NCI-H2107 treated with DMSO at 0.1 percent for 48 hours (cell line): ENCODE results near the gene KCNMA1.
"Not testable (repeated sequence)": the region's sequence is repeated elsewhere in the genome, so short reads cannot be mapped to it uniquely, and the experiment has no call there.

ENCODE experiments used
- DNase-seq: peaks from one replicate; lab custom pipeline; 2025; ENCODE audit not compliant: unreplicated experiment; lab: John Stamatoyannopoulos, UW

The KCNMA1 gene

DNA sequence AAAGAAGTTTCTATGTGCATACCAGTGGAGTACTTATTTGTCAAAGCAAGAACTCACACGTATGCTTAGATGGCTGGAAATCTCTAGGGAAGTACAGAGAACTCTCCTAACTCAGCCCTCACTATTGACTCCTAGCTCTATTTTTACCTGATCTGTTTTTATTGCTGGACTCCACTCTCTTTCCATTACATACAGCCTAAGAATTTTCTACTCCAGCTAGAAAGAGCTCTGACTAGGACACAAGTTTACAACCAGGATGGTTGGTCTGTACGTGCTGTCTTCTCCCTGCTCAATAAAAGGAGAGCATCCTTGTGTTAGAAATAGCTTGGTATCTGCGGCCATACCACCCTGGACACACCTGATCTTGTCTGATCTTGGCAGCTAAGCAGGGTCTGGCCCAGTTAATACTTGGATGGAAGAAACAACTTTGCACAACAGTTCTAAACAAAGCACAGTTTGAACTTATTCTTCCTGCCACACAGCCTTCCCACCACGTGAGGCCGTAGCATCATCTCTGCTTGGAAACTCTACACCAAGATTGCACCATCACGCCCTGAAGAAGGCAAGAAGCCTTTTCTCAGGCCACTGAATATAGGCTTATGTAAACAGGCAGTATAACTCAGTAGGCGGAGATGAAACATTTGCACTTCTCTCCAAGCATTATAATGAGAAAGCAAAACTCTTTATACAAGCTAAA, 50.7 kb downstream of the KCNMA1 start:
- DNase-seq, result no peak

DNA sequence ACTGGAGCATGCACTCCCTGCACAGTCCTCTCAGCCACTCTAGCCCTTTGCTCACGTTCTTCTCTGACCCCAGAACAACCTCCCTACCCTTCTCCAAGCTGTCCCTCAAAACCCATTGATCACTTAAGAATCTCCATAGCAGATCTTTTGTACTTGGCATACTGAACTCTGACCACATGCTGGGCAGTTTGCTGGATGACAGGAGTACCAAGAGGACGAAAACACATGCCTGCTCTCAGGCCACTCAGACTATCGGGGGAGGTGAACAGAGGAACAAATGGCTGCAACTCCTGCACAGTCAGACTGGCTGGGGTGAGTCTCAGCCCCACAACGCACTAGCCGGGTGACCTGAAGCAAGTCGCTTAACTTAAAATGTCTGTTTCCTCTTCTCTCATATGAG, 52.7 kb downstream of the KCNMA1 start:
- DNase-seq, result no peak

DNA sequence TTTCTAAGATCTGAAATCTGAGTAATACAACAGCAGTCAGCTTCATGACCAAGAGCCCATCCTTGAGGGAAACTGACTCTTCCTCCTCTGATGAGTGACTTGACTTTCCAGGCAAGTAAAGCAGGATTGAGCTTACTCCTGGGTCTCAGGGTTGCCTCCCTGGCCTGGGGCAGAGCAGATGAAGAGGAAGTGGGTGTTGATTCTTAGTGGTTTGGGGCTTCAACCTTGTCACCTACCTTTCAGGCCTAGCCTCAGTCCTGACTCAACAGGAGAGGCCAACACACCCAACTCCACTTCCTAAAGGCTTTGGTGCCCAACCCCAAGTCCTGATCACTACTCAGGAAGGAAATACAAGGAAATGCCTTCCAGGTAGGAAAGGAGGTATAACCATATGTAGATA, 54.1 kb downstream of the KCNMA1 start:
- no peak for DNase-seq

DNA sequence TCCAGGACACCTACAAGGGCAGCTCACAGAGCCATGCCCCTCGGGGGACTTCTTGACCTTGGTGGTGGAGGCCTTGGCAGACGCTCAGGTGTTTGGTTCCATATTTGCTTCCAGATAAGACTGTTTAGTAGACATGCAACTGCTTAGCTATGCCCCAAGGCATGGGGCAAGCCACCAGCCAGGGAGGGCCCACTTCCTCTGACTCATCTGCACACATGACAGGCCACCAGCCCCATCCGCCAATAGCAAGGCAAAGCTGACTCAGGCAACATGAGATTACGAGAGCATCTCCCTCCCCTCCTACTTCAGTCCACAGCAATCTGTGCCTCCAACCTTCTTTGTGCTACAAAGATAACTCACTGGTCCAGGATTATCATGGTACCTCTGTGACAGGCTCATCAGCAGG, 54.9 kb downstream of the KCNMA1 start:
- DNase-seq, result no peak

DNA sequence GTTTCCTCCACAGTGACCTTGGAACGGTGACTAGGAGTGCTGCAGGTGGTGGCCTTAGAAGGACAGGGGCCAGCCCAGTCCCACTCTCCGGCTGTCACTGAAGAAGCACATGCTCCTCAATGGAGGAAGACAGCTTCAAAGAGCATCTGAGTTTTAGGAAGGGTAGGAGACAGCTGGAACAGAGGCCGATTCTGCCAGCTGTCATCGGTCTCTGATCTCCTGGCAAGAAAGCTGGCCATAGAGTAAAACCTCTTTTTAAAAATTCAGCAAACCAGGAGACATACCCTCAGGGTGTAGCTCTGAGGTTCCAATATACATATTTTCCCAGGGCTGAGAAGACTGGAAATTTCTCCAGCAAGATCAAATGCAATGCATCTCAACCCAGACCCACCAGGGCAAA, 55.9 kb downstream of the KCNMA1 start:
- no peak for DNase-seq

DNA sequence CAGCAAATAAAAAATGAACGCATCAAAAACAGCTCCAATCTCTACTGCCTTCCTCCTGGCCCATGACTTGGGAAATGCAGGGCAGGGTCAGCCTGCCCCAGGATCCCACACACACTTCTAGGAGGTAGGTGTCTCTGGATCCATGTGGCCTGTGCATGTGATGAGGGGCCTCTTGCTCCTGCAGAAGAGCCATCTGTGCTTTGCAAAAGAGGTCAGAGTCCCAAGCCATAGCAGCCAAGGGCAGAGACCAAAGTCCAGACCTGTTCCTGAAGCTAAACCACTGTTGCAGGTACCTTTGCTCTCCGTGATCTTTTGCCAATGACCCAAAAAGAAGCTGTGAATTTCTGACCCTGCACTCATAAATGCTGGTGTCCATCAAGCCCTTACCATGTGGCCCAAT, 57.1 kb downstream of the KCNMA1 start:
- no peak for DNase-seq

DNA sequence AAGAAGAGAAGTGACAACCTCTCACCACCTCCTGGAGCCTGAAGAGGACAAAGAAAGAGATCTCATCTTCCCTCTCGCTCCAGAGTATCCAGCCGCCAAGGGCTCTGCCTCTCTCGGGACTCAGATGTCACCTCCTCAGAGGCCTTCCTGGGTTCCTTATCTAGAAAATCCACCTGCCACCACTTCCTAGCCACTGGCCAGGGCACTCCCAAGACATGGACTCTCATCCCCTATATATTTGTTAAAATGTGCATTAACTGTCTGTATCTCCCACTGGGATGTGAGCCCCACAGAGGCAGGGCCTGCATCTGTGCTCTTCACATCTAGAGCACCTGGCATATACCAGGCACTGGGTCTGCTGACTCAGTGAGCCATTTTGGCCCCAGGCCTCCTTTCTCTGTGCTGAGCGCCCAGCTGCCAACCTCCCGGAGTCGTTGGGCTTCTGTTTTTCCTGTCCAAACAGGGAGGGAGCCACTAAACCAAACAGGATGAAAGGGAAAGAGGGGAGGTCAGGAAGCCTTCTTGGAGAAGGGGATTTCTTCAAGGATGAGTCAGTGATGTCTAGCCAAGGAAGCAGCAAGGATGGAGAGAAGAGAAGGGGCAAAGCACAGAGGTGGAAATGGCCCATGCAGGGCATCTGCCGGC, 58.9 kb downstream of the KCNMA1 start:
- DNase-seq, result no peak

DNA sequence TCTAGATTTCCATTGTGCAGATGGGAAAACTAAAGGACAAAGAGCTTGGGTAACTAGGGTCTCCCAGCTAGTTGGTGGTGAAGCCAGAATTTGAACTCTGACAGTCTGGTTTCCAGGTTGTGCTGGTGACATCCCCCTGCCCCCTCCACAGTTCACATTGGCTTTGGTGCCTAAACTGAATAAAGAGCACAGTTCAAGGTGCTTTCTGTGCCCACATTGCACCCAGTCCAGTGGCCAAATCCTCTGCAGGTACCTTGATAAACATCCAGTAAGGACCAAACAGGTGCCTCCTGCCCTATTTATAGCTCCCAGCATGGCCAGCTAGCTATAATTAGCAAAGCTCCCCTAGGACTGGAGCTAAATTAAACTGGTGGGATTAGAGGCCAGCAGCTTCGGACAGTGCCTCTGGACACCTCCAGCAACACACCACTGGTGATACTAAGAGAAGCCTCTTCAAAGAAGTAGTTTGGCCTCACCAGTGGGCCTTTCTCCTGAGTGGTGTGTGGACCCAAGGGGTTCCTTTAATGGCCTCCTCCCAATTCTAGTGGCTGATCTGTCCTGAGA, 59.9 kb downstream of the KCNMA1 start:
- DNase-seq, result no peak

DNA sequence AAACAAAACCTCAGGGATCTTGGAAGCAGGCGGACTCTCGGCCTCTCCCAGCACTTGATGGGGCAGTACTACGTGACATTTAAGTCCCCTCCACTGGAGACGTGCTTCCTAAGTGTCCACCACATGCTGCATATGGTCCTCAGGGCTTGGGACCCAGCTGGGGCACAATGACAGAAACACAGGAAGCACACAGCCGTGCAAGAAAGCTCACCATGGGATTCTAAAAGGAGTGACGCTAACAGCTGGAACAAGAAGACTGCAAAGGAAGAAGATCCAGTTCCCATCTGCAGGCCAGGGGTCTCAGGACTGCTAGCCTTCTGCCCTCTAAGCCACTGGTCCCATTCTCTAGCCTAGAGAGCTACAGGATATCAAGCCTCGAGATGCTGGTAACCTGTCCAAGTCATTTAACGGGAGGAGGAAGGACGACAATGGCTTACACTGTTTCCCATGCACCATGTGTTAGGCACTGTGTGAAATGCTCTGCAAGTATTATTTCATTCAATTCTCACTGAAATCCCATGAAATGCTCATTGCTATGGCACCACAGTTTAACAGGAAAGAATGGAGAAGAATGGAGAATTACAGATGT, 61.1 kb downstream of the KCNMA1 start:
- DNase-seq, result no peak

DNA sequence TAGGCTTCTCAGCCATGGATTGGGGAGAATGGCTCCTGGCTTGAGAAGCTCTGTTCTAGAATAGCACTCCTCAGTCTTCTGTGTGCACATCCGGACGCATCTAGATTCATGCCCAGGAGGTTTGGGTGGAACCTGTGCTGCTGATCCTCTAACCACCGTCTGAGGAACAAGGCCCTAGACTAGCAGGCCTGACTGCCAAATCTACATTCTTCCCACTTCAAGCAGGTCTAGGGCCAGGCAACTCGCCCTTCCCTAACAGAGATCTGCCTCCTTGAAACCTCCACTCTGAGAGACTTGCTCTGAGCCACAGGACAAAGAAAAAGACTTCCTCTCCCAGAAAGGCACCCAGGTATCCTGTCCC, 61.6 kb downstream of the KCNMA1 start:
- DNase-seq, result no peak

DNA sequence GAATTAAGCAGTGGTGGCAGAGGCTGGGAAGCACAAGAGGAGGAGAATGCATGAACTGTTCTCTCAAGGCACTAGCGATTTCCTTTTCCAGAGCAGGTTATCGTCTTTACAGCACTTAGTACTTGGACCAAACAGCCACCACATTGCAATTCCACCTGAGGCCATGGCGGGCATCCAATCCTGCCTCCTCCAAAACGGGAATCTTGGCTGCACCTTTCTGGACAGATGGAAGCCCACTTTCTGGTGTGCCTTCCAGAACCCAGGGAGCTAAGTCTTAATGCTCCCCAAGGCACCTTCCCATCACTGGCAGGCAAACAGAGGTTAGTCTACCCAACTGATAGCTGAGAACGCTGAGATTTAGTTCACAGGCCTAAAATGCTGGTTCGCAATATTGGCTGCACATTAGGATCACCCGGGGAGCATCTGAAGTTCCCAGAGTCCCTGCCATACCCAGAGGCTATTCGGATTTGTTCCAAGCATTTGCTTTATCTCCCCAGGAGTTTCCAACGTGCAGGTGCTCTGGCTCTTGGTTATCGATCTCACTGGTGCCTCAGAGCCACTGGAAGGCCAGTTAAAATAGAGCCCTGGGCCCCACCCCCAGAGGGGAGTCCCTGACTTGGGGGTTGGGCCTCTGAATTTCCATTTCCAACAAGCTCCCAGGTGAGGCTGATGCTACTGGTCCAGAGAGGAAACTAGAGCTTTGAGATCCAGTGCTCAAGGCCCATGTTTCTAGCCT, 62.2 kb downstream of the KCNMA1 start:
- no peak for DNase-seq

DNA sequence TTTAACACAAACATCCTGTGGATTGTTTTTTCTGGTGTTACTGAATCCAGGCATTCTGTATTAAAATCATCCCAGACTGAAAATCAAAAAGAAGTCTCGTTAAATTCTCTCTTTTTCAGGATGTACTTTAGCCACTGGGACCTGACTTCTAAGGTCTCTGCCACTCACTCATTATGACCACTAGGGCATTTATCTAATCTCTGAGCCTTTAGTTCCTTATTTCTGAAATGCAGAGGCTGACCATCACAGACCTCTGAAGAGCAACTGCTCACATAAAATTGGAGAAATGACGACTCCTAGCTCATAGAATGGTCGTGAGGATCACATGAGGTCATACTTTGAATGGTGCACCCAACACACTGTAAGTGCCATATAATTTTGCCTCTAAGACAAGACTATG, 63.2 kb downstream of the KCNMA1 start:
- no peak for DNase-seq

DNA sequence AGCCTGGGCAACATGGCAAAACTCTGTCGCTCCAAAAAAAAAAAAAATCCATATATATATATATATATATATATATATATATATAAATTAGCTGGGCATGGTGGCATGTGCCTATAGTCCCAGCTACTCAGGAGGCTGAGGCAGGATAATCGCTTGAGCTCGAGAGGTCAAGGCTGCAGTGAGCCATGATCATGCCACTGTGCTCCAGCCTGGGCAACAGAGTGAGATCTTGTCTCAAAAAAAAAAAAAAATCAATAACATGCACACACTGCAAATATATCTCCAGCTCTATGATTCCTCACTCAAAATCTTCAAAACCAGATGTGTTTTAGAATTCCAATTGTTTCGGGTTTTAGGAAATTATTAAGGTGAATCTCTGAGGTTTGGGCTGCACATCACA, 65.1 kb downstream of the KCNMA1 start:
- not testable (repeated sequence) for DNase-seq

DNA sequence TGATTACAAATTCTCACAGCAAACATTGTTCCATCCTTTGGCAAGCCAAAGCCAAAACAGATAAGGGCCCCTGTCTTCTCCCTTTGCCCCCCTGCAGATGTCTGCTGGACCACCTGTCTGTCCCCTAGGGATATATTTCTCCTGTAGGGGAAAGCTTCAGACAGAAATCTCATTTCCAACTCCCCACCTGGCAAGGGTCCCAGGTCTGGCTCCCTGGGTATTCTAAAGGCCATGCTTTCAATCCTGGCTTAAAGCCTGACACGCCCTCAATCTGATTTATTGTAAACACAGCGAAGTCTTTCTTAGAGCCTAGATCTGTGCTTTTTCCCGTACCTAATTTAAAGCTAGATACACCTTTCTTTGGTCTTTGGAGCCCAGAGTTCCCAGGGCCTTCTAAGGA, 66.1 kb downstream of the KCNMA1 start:
- no peak for DNase-seq

DNA sequence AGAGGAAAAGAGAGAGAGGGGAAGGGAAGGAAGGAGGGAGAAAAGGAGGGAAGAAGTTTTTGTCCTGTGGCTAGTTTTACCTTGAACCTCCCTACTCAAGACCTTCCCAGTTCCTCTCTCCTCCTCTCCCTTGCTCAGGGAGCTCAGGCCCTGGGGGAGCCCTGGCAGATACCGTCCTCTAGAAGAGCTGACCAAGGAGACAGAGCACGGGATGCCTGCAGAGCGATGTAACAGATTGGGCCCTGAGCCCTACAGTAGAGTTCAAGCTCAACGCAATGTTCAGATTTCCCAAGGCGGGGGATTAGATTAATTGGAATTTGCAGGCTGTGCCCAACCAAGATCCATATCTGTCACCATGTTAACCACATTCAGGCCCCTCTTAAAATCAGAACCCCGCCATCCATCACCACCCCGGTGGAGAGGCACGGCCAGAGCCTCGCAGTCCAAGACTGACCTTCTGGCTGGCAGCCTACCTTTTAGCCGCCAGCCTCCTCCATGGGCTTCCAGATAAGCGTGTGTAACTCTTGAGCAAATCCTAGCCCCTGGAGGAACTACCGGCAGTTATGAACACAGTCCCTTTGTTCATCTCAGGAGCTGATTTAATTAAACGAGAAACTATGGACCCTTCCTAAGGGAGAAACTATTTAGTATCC, 70.6 kb downstream of the KCNMA1 start:
- DNase-seq, result no peak

DNA sequence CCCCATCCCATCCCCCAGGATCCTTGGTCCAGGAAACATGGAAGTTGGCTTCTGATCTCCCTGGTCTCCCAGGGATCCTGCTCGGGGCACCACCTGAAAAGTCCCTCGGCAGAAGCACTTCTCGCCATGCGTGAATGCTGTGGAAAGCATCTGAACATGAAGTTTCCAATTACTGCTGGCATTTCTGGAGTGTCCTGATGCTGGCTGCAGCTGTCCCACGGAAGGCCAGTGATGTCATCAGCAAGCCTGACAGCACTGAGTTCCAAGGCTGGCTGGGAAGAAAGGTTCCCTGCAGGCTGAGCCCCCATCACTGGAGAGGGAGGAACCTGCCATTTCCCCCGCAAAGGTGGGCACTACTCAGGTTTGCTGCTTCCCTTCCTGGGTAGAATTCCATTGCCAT, 71.4 kb downstream of the KCNMA1 start:
- no peak for DNase-seq

DNA sequence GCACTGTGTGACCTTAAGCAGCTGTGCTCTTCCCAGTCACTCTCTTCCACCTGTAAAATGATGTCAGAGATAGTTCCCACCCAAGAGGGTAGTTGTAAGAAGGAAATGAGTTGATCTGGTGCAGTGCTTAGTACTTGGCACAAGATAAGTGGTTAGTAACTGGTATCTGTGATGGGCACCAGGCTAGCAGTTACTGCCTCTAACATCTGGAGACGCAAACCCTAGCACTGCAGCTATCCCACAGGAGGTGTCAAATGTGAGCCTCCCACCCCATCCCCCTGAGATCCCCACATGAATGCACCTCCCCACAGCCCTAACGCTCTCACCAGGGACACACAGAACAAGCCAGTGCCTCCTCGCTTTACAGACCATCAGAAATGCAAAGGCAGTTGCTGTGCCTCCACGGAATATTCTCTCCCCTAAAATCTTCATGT, 72.0 kb downstream of the KCNMA1 start:
- no peak for DNase-seq

DNA sequence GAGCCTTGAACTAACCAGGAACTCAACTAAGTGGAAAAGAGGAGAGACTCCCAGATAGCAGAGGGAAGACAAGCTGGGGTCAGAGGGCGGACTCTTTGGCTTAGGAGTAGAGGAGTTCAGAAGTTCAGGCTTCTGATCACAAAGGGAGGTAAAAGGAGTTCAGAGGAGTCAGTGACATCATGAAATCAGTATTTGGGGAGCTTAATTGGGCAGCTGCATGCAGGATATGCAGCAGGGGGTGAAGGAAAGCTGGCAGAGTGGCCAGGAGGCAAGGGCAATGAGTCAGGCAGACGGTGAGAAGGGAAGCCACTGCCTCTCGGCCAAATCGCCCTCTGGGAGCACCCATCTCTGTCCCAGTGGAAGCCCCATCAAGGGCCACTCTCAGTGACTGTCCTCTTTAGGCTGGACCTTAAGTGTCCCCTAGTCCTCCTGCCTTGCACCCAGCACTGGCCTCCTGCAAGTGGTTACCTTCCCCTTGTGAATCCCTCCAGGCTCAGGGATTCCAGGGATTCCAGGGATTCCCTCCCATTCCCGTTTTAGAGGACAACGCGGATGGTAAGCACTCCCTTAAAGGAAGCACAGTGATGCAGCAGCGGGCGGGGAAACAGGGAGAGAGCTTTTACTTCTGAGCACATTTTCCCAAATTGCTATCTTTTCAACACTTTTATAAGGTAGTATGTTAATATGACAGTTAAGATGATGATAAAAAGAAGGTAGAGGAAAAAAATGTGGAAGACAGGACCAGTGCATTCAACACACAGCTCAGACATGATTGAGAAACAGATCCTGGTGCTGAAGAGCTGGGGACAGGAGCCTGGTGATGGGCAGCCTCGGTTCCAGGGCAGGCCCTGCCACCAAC, 72.6 kb downstream of the KCNMA1 start:
- DNase-seq, result no peak

DNA sequence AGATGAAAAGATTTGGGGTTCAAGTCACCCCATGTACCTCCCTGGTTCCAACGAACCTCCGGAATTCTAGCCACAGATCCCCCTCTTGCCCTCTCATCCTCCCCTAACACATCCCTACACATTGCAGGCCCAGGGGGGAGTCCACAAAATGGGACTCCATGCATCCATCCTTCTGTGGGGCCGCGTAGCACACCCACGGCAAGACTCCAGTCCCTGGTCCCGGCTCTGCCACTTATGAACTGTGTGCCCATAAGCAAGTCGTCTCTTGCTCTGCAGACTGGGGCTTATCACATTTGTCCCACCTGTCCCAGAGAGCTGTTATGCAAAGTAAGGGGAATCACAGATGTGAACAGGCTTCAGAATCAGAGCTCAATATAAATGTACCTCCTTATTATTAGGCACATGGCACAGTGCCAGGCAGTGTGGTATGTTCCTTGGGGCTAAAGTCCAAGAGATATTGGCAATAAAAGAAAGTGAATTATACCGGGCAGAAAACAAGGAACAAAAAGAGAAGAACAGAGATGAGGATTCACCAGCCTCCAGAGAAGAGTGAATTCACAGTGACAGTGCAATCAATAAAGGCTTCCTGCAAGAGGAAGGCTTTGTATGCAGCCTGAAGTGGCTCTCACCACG, 73.9 kb downstream of the KCNMA1 start:
- no peak for DNase-seq

DNA sequence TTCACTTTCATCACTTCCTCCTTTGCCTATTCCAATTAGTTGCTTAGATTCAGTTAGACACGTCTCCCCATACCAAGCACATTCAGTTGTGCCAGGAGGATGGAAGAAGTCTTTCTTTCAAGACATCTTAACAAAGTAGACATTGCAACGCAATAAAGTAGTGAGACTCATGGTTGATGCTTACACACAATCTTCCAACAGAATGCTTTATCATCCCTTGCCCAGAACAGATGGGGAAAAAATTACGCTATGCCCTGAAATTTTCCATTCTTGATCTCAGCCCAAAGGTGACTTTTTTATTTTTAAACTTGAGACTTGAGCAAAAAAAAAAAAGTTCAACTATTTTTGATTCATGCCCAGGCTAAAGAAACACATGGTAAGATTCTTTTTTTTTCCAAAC, 74.9 kb downstream of the KCNMA1 start:
- no peak for DNase-seq
